T follicular helper cell (primary cell): ENCODE data around the gene GALNT11.
A peak's percentile ranks its signal among the peaks of the same experiment; 100 is the strongest.
"Not testable (repeated sequence)": the region's sequence is repeated elsewhere in the genome, so short reads cannot be mapped to it uniquely, and the experiment has no call there.

Experiments used
- DNase-seq: peaks from one replicate; pipeline ENCODE4 v3.0.0-alpha.2; 2020; ENCODE audit warnings: low read depth
- total RNA-seq, 2 experiments: gene quantifications; one replicate each; lab custom pipeline; 2026; lab: John Stamatoyannopoulos, UW

GALNT11 gene
- 37.5 to 44.7 reads per million in 2 experiments for total RNA-seq

- peak; percentile 79 for DNase-seq
These were observed at the start of gene GALNT11 for GRCh38 chr7:152025077-152025936. Gene GALNT11, plus strand, starts transcription at chr7:152025674. Its CDS starts 68,554 bp downstream, at chr7:152094228.

DNA sequence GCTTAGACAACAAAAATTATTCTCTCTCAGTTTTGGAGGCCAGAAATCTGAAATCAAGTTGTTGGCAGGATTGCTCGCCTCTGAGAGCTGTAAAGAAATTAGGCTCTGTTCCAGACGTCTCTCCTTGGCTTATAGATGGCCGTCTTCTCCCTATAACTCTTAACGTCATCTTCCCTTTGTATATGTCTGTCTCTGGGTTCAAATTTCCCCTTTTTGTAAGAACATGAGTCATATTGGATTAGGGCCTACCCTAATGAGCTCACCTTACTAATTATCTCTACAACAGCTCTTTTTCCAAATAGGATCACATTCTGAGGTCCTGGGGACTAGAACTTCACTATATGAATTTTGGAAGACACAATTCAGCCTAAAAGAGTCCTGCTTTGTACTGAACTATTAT is 46.9 kb upstream of the GALNT11 start:
- no peak for DNase-seq

GRCh38 chr7:151981223-151981622 is 44.3 kb upstream of the GALNT11 start:
- DNase-seq, result no peak

DNA sequence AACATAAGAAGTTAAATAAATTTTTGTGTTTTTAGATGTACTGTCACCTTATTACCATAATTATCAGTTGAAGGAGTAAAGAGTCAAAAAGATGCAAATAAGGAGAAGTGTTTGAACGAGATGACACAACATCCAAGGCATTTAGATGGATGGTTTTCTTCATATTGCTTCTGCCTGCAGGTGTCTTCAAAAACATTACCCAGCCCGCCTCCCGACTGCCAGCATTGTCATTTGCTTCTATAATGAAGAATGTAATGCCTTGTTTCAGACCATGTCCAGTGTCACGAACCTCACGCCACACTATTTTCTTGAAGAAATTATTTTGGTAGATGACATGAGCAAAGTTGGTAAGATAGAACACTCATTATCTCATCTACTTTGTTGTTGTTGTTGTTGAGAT is 42.7 kb upstream of the GALNT11 start:
- DNase-seq, result no peak

DNA sequence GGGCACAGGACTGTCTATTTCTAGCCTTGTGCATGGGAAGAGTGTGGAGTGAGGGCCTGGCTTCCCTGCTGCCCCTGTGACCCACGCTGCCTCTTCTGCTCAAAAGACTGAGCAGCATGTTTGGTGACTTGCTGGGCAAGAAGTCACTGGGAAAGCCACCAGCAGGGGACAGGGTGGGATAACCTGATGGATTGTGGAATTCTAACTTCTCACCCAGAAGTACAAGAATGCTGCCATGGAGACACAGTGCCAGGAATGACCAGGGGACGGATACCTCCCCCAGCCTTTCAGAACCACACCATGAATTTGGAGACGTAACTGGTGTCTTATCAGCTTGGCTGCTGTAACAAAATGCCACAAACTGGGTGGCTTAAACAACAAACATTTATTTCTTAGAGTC is 40.9 kb upstream of the GALNT11 start:
- no peak for DNase-seq

- DNase-seq, result no peak
These were observed 37.5 kb upstream of the GALNT11 start for GRCh38 chr7:151987748-151988529.

- DNase-seq, result peak; percentile 2
These were observed 33.1 kb upstream of the GALNT11 start for GRCh38 chr7:151992375-151992774.

DNA sequence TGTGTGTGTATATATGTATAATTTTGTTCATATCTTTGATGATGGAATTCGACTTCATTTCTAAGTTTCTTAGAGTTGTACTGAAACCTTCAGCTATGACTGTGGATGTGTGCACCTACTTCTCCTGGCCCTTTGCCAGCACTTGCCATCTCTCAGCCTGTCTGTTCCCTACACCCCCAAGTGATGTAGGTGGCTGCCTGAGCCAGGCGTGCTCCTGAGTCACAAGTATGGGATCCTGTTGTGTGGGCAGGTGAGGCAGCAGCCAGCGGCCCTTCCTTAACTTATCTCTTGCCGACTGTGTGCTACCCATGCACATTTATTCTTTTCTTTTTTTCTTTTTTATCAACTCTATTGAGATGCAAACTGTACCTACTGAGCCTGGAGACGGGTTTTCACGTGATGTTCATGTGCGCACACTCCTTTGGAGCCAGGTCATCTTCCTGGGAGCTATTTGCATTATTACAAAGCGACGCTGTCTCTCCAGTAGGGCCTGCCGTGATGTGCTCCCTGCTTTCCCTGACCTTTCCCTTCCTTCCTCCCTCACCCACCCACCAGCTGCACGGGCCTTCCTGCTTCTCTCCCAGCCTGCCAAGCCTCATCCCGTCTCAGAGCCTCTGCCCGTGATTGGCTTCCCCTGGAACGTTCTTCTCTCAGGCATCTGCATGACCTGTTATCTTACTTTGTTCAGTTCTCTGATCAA is 31.3 kb upstream of the GALNT11 start:
- no peak for DNase-seq

DNA sequence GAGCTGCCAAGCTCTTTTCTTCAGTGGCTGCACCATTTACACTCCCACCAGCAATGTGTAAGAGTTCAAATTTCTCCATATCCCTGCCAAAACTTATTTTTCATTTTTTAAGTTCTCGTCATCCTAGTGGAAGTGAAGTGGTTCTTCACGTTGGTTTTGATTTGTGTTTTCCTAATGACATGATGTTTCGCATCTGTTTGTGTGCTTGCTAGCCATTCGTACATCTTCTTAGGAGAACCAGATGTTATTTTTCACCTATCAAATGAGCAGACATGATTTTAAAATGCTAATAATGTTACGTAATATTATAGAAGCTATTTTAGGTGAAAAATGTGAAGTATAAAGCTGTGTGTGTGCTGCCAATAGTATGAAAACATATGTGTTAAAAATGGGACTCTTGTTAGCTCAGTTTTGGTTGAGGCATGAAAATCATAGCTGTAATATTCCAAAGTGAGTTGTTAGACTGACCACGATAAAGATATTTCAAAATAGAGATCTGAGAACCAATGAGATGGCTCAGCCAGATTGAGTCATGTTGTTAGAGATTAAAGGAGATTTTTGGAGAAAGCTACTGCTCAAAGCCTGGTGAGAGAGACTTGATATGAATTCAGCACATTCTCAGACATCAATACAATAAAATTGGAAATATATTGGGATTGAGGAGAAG is 25.9 kb upstream of the GALNT11 start:
- DNase-seq, result no peak

DNA sequence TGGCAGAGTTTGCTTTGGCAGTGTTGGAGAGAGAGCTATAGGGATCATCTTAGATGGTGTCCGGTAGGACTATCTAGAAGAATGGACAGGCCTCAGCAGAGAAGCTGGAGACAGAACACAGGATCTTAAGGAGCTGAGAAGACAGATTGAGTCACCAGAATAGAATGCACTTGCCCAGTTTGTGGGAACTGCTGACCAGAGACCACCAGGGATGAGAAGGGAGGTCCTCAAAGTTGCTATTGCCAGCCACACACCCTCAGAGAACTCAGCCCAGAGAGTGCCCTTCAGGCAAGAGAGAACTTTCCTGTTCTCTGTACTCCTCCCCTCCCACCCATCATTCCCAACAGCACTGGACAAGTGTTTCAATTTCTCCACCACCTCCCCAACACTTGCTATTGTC is 25.3 kb upstream of the GALNT11 start:
- no peak for DNase-seq

GRCh38 chr7:152006336-152006735 is 19.1 kb upstream of the GALNT11 start:
- DNase-seq, result no peak

DNA sequence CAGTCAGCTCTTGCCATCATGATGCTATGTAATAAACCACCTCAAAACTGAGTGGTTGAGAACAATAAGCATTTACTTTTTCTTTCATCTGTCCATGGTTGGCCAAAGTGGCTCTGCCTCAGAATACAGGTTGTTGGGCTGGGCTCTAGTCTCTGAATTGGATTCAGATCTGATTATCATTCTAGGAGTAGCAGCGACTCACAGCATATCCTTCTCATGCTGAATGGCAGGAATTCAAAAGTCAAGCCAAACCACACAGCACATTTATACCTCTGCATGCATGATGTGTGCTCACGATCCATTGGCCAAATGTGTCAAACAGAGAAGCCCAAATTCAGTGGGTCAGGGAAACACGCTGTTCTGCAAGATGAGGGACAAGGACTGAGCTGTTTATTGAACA is 13.6 kb upstream of the GALNT11 start:
- DNase-seq, result no peak

DNA sequence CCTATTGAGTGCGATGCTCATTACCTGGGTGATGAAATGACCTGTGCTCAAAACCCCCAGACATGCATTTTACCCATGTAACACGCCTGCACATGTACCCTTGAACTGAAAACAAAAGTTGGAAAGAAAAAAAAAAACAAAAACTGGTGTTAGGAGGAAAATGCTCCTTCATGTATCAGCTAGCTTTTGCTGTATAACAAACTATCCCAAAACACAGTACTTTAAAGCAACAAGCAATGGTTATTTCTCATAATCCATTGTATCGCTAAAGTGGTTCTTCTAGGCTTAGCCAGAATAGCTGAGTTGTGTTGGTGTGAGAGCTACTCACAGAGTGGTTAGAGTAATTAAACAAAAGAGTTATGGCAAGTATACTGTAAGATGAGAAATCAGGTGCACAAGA is 12.2 kb upstream of the GALNT11 start:
- no peak for DNase-seq

DNA sequence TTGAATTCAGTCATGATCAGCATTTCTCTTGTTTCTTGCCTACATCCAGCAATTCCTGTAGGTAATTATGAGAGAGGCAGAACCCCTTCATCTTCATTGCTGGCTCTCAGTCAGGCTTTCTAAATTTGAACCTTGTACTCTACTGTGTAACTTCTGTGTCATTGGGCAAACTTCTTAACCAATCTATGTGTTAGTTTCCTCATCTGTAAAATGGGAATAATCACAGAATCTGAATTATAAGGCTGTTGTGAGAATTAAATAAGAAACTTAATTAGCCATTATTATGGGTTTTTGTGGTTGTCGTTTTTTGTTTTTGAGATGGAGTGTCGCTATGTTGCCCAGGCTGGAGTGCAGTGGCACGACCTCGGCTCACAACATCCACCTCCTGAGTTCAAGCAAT is 11.5 kb upstream of the GALNT11 start:
- no peak for DNase-seq

DNA sequence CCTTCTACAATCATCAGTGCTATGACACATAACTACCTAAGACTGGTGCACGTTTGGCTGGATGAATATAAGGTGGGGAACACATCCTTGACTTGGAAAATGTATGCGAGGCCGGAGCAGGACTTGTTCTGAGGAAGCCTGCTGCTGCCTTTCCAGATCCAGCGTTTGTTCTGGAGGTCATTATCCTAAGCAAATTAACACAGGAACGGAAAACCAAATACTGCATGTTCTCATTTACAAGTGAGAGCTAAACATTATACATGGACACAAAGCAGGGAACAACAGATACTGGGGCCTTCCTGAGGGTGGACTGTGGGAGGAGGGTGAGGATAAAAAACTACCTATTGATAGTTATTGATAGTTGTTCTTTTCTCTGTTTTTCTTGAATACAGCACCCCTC is 10.8 kb upstream of the GALNT11 start:
- DNase-seq, result no peak

DNA sequence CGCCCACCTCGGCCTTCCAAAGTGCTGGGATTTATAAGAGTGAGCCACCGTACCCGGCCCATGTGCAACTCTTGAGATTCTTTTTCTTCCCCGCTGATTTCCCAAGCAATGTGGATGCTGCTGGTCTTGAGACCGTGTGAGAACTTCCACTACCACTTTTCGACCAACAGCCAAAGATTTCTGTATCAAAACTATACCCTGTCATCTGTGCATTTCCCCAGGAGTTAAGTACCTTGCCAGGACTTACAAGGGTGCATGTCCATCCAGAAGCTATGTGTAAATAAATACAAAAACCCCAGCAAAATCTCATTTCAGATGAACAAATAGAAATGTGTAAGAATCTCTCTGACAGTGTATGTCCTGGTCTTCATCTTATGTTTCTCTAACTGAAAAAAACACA is 9.9 kb upstream of the GALNT11 start:
- DNase-seq, result no peak

DNA sequence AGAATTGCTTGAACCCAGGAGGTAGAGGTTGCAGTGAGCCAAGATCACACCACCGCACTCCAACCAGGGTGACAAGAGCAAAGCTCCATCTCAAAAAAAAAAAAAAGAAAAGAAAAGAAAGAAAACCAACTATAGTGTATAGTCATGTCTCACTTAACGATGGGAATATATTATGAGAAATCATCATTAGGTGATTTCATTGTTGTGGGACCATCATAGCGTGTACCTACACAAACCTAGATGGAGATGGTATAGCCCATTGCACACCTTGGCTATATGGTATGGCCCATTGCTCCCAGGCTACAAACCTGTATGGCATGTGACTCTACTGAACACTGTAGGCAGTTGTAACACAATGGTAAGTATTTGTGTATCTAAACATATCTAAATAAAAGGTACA is 8.5 kb upstream of the GALNT11 start:
- no peak for DNase-seq

DNA sequence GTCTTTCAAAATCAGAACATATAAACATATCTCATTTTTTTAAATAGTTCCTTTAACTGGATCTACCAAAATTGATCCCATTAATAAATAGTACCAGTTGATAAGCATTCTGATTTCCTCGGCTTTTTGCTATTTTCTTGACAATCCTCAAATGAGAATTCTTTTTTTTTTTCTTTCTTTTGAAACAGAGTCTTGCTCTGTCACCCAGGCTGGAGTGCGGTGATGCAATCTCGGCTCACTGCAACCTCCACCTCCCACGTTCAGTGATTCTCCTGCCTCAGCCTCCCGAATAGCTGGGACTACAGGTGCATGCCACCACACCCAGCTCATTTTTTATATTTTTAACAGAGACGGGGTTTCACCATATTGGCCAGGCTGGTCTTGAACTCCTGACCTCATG is 7.8 kb upstream of the GALNT11 start:
- not testable (repeated sequence) for DNase-seq

DNA sequence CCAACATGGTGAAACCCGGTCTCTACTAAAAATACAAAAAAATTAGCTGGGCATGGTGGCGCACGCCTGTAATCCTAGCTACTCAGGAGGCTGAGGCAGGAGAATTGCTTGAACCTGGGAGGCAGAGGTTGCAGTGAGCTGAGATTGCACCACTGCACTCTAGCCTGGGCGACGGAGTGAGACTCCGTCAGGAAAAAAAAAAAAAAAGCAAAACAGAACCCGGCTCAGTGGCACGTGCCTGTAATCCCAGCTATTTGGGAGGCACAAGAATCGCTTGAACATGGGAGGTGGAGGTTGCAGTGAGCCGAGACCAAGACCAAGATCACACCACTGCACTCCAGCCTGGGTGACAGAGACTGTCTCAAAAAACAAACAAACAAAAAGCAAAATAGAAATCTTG is 3.7 kb upstream of the GALNT11 start:
- not testable (repeated sequence) for DNase-seq

DNA sequence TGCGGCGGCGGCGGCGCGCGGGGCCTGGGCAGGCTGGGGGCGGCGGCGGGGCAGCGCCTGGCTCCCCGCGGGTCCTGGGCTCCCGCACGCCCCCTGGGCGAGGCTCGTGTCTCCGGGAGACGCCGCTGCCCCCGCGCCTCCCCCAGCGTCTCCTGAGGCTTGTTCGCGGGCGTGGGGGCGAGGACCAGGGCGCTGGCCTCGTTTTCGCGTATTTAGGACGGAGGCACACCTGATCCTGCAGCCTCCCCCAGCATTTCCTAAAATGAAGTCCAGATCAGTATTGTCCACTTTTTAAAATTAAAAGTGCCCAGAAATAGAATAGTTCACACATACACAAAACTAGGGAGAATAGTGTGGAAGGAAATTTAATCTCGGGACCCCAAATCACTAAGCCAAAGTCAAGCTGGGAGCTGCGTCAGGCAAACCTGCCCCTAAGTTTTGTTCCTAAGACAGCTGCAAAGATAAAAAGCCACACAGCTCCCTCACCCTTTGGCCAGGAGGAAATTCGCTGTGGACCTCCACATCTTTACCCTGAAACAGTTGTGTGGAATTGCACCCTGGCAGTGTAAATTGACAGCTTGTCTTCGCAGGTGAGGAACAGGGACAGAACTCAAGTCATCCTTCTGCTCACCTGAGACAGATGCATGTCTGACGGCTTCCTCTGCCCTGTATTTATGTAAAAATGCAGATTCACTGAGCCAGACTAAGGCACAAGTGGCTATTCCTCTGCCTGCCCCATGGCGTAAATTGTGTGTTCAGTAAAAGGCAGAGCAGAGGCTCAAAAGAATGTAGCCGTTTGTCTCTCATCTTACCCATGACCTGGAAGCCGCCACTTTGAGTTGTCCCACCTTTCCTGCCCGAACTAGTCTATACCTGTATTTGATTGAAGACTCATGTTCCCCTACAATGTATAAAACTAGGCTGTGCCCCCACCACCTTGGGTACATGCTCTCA is 740 bp downstream of the GALNT11 start:
- no peak for DNase-seq
